Left colon (tissue), 2 donors: ENCODE data around the gene TRIM14. TPM values are rescaled to one million over a fixed set of nuclear protein-coding genes. Genes with fewer than 3 reads are reported as not detected.
"Not testable (repeated sequence)": the region's sequence is repeated elsewhere in the genome, so short reads cannot be mapped to it uniquely, and the experiment has no call there.

ENCODE experiments used
- ATAC-seq: fragments of 200-7000 bp; cut with Tn5 transposase; one replicate; pipeline ENCODE4 v1.9.1; 2020; ENCODE audit warnings: mild to moderate bottlenecking, moderate library complexity
- DNase-seq, 2 donors: peaks; one replicate each; pipeline ENCODE4 v3.0.0-alpha.2; 2020
- intact Hi-C, 2 donors: fragments of 100-400 bp; cut with DNase I in 1 of 2; cut with micrococcal nuclease in 1 of 2; formaldehyde crosslinking; loops; one replicate each; pipeline versions ENCODE4 v1.11.2 to v1.14.0; 2022; cut with DNase I, micrococcal nuclease
- total RNA-seq, 2 donors: library from RNA; stranded (reverse); fragmentation: NEBNext Ultra II Directional; extraction: Animal tissue kit (Norgen Biotek cat#: 25700); gene quantifications; one replicate each; pipeline ENCODE4 v1.2.1, GENCODE V29; 2021
- donor health status: DM: no; HTN: no; CAD: no.
- donor health status: DM: yes; HTN: yes; CAD: no.

TRIM14 gene
- total RNA-seq, 2 donors from 2014 or later, result 46.3 to 55.6 TPM

DNA sequence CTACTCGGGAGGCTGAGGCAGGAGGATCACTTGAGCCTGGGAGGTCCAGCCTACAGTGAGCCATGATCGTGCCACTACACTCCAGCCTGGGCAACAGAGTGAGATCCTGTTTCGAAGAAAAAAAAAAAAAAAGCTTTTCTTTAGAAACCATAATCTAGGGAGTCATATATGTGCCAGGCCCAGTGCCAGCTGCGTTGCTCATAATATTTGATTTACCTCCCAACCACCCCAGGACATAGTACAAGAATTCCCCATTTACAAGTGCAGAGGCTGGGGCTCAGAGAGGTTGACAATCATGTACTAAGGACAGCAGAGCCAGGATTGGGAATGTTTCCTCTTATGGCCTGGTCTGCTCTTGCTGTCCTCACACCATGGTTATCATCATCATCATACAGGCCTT, 25.1 kb upstream of the TRIM14 start:
- ATAC-seq, result peak; percentile 33
- peak; percentile 76 to 82 for DNase-seq
- intact Hi-C loops, result no loop called here

DNA sequence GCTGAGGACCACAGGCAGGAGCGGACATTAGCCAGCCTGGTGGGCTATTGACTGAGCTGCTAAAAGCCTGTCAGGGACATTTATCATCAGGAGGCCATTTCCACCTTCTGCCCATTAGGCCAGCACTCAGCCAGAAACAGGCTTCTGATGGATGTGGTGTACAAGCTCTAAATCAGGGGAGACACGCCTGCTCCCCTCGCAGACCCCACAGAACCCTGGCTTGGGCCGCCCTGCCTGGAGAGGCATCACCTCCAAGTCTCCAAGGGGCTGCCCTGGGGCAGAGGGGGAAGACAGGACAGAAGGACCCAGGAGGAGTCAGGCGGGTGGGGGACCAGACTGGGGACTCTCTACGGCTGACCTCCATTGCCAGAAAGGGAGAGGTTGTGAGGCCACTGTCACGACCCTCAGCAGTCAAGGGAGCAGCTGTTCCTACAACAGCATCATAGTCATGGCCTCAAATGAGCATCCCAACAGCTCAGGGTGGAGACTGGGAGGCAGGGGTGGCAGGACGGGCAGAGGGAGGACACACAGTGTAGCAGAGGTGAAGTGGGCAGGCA, 24.0 kb upstream of the TRIM14 start:
- intact Hi-C loops, result no loop called here
- ATAC-seq (no peak), DNase-seq (peak; percentile 31 to 41)

DNA sequence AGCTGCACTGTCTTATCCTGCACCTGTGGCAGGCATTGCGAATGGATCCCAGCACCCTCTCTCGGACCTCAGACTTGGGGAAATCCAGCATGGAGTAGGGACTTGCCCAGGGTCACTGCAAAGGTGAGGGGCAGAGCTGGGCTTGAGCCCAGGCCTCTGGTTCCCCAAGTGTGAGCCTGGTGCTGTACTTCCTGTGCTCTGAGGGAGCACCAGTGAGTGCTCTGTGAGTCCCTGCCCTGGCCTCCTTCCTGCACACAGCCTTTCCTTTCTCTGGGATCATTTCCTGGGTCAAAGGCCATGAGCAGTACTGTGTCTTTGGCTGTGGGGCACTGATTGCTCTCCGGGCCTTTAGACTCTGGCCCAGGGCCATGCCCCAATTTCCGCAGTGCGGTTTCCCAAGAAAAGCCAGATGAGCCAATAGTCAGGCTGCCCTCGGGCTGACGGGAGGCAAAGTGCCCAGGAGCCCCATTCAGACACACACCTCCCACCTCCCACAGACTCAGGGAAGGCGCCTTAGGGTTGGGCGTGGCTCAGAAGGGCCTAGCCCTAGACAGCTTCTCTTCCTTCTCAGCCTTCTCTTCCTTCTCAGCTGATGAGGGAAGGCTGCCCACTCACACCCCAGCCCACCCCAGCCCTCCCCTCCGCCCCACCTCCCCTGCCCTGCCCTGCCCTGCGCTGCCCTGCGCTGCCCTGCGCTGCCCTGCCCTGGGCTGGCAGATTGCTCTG, 23.3 kb upstream of the TRIM14 start:
- DNase-seq (peak; percentile 88 to 94), ATAC-seq (peak; percentile 78)
- intact Hi-C loops, result no loop called here

DNA sequence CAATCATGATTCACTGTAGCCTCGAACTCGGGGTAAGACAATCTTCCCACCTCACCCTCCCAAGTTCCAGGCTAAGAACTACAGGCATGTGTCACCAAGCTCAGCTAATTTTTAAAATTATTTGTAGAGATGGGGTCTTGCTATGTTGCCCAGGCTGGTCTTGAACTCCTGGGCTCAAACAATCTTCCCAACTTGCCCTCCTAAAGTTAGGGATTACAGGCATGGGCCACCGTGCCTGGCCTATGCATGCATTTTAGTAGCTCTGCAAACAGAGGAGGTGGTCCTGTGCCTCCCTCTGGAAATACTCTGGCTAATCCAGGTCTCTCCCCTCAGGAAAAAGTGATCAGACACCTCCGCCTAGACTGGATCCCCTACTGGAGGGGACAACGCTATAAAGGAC, 21.5 kb upstream of the TRIM14 start:
- ATAC-seq (no peak), DNase-seq (no peak)
- intact Hi-C loops, result no loop called here

DNA sequence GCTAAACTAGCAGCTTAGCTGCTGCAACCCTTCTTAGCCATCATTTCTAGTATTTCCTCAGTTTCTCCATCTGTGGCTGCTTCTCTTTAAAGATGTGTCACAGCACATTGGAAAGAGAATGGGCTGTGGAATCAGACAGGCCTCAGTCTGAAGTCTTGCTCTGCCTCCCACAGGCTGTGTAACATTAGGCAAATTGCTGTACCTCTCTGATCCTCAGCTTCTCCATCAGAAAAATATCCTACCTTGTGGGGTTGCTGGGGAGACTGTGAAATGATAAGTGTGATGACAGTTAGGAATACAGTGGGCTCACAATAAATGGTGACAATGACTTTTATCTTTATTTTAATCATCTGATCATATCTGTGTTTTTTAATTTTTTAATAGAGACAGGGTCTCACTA, 17.5 kb upstream of the TRIM14 start:
- intact Hi-C loops, result no loop called here
- DNase-seq (no peak), ATAC-seq (no peak)

DNA sequence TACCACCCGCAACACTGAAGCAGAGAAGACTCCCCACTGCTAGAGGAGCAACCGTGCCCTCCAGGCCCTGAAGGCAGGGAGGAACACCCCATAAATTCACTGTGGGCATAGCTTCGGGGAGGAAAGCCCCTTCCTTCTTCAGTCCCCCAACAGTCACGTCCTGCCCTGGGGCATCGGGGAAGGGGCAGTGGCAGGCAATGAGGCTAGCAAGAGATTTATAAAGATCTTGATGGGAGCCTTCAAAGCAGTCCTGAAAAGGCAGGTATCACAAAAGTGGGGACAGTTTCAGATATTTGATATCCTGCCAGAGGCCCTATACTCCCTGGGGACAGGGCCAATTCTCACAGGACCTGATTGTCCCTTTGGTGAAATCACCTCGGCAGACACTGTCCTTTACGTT, 16.9 kb upstream of the TRIM14 start:
- DNase-seq, result no peak
- intact Hi-C loops, result no loop called here
- ATAC-seq, result no peak

DNA sequence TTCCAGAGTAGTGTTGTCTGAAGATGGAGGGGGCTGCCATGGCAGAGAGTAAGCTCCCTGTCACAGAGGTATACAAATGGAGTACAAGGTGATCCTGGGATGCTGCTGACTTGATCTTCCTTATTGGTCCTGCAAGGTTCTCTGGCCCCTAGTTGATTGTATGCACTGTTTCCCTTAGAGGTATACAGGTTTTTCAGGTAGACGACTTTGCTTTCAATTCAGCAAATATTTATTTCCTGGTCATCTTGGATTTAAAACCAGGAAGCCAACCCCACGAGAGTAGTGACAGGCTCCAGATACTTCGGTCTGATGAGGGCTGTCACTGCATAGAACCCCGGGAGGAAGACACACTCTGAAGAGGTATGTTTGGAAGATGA, 16.5 kb upstream of the TRIM14 start:
- intact Hi-C loops, result no loop called here
- ATAC-seq, result peak; percentile 56
- DNase-seq, result no peak

DNA sequence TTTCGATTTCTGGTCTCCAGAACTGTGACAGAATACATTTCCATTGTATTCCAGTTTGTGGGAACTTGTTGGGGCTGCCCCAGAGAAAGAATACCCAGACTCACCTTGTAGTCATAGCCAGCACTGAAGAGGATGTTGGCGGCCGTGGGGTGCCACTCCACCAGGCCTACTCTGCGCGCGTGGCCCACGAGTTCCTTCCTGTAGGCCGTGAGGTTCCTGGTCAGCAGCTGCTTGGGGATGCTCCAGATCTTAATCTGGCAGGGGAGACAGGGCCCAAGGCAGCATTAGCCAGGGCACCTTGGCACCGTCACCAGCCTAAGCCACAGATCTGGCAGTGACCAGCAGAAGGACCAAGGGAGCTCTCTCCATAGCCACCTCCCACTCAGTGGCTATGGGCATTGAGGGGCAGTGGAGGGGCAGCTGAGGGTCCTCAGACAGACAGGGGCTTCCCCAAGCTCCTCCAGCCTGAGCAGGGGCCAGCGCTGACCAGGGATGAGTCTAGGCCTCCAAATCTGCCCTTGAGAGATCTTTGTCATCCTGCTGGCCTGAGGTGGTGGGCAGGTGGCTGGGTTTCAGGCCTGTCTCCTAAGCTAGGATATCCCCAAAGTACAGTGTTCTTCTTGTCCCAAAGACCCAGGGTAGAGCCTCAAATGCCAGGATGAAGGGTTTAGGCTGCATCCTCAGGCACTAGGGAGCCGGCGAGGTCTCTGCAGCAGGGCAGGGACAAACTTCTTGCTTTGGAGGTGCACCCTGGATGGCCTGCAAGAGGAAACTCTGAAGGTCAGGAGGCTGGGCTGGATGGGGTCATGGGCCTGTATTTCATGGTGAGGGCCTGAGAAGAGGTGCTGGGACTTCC, 15.9 kb upstream of the TRIM14 start:
- ATAC-seq (no peak), DNase-seq (no peak)
- intact Hi-C loops, result no loop called here

DNA sequence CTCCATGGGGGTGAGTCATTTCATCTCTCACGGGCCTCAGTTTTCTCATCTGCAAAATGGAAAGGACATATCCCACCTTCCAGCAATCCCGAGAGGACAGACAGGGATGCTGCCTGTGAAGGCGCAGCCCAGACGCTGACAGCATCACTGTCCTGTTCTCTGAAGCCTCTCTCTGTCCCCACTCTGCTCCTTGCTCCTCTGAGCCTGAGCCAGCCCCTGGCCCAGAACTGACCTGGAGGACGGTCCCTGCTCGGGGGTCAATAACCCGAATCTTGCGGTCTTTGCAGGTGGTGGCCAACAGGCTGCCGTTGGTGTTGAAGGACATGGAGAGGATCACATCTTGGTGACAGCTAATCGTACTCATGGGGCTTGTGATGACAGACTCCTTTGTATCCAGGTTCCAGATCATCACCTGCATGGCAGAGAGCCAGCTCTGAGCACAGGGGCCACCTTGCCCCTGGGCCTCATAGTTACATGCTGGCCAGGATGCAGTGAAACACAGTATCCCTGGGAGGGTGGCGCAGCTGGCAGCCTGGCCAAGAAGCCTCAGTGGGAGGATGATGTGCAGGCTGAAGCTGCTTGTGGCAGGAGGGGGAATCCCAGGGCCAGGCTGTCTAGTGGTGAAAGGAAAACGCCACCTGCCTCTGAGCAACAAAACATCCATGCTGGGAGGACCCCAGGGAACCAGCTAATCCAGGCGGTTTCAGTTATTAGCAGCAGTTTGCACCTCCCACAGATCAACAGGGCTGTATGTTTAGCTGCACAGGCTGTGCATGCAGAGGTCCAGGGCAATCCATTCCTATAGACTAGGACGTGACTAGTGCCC, 14.0 kb upstream of the TRIM14 start:
- DNase-seq (no peak), ATAC-seq (no peak)
- intact Hi-C loops, result no loop called here

DNA sequence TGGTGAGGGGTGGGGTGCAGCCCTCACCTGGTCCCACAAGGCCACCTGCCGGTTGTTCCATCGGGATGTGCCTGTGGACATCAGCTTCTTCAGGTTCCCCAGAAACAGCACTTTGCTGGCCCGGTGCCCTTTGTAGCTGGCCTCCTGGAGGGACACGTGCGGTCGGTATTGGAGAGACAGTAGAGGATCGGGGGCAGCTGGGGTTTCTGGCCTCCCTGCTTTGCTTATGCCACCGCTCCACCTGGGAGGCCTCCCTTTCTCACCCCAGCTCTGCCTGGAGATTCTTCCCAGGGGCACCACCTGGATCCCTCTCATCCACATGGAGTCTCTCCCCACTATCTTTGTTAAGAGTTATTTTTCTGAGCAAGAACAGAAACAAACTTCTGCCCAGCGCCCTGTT, 13.1 kb upstream of the TRIM14 start:
- intact Hi-C loops, result no loop called here
- DNase-seq (no peak), ATAC-seq (no peak)

DNA sequence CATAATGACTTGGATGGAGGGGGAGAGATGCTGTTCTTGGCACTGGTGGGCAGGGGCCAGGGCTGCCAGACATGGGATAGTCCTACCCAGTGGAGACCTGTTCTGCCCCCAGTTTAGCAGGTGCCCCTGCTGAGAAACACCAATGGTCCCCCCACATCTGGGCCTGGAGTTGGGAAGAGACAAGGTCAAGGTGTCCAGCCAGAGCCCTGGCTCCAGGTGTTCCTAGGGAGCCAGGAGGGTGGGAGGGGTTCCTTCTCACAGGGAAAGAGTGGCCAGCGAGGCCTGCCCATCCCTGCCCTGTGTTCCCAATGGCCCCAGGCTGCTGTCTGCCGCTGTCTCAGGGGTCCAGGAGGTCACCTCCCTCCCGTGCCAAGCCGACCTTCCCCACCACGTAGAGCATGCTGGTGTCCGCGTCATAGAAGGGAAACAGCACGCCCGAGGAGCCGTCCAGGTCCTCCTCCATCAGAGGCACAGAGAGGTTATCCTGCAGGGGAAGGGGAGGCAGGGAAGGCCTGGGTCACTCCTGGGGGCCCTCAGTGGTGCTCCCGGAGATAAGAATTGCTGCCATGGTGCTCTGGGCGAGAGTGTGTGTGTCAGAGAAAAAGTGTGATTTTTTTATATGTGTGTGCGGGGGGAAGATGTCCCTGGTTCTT, 11.7 kb upstream of the TRIM14 start:
- ATAC-seq (no peak), DNase-seq (peak in 1 of 2 donors; percentile 21)
- intact Hi-C loops, result no loop called here

DNA sequence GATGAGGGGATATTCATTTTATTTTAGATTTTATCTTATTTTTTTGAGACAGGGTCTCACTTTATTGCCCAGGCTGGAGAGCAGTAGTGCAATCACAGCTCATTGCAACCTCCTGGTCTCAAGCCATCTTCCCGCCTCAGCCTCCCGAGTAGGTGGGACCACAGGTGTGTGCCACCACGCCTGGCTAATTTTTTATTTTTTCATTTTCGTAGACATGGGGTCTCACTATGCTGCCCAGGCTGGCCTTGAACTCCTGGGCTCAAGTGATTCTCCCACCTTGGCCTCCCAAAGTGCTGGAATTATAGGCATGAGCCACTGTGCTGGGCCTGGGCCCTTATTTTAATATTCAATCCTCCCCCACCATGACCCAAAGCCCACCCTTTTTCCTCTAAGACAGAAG, 11.0 kb upstream of the TRIM14 start:
- DNase-seq, intact Hi-C loops, ATAC-seq: not testable (repeated sequence)

DNA sequence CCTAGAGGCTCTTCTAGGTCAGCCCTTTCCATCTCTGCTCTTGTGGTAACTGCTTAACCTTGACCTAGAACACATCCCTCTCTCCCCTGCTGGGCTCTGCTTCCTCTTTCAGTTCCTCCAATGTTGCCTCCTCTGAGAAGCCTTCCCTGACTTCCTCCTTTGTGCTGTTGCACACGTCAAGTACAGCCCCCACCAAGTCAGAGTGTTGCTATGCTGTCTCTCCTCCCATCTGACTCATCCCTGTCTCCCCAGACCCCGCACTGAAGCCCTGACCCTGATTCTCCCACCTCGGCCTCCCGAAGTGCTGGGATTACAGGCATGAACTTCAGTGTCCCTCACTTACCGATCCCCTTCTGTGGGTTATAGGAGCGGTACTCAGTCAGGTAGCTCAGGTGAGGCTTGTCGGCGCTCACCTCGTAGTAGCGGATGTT, 10.4 kb upstream of the TRIM14 start:
- intact Hi-C loops, result no loop called here
- no peak for ATAC-seq
- peak in 1 of 2 donors; percentile 36 for DNase-seq

DNA sequence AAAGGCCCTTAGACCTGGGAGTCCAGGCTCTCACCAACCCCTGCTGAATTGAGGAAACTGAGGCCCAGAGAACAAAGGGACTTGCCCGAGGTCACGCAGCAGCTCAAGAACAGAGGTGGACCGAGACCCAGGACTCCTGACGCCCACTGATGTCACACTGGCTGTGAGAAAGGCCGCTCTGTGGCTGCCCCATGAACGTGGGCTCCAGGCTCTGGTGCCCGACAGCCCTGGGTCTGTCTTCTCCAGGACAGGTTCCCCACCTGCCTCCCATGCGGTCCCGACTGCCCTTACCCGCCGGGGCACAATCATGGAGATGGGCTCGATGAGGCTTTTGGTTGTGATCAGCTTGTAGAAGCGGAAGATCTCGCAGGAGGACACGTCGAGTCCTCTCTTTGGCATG, 9.3 kb upstream of the TRIM14 start:
- DNase-seq, result peak in 1 of 2 donors; percentile 17
- ATAC-seq, result no peak
- intact Hi-C loops, result no loop called here

DNA sequence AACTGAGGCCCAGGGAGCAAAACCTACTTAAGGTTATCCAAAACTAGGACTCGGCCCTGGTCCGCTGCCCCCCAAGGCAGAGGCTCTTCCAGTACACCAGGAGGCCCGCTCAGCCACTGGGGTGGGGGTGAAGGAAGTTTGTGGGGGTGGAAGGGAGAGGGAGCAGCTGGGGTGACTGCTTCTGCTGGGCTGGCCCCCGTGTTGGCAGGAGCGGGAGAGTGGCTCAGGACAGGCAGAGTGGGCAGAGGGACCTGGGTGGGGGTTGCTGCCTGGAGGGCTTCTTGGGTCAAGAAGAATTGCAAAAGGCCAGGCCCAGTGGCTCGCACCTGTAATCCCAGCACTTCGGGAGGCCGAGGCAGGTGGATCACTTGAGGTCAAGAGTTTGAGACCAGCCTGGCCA, 8.2 kb upstream of the TRIM14 start:
- intact Hi-C loops, result no loop called here
- no peak for ATAC-seq
- DNase-seq, result peak in 1 of 2 donors; percentile 16

DNA sequence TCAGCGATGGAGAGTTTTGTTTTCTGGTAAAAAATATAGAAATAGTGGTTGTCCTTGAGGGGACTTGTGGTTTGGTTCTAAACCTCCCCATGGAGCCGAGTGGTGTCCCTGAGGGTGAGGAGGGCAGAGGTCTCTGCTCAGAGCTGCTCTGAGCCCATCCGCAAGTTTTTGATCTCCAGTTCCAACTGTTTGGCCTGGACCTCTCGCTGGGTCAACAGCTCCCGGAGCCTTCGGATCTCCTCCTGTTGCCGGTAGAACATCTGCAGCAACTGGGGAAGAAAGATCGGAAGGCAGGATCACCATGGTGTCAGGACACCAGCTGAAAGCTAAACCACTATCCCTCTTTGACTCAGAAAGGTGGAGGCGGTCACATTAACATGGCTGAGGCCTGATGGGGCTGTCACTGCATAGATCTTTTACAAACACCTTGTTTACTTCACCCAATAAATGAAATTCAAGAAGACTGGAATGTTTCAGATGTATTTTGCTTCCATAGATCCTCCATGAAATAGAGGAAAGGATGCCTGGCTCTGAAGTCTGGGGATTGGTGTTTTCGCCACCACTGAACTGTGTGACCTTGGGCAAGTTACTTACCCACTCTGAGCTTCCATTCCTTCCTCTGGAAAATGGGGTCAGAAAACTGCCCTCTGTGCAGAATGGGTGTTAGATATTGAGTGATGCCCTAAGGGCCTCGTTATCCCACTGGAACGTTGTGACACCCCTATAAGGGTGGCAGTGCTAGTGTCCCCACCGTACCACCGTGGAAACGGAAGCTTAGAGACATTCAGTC, 5.8 kb upstream of the TRIM14 start:
- intact Hi-C loops, result no loop called here
- ATAC-seq, result no peak
- no peak for DNase-seq

DNA sequence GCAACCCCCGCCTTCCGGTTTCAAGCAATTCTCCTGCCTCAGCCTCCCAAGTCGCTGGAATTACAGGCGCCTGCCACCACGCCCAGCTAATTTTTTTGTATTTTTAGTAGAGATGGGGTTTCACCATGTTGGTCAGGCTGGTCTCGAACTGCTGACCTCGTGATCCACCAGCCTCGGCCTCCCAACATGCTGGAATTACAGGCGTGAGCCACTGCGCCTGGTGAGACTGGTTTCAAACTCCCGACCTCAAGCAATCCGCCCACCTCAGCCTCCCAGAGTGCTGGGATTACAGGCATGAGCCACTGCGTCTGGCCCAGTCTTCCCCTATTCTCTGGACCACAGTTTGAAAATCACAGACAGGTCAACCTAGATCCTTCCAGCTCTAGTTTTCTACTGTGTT, 5.1 kb upstream of the TRIM14 start:
- intact Hi-C loops, DNase-seq, ATAC-seq: not testable (repeated sequence)

DNA sequence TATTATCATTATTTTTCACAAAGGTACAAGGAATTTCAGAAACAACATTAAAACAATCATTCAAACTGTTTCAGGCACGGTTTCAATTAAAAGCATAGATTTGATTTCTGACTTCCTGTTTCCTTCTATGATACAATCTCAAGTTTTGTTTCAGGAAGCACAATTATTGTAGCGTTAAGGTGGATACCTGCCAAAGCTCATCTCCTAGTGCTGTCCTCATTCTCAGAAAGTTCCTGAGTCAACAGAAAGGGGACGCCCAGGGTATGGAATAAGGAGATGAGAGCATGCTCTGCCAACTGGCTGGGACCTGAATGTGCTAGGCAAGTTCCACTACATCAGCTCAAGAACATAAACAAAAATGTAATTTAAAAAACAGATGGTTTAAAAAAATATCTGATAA, 2.0 kb upstream of the TRIM14 start:
- intact Hi-C loops, result no loop called here
- DNase-seq (peak; percentile 53 to 81), ATAC-seq (peak; percentile 64)
